H9 (cell line): ENCODE data around the gene ATP6V1C2. TPM values are rescaled to one million over a fixed set of nuclear protein-coding genes. Genes with fewer than 3 reads are reported as not detected.

ENCODE experiments used
- DNase-seq: peaks from one replicate; pipeline ENCODE4 v3.0.0-alpha.2; 2017
- H2AFZ ChIP-seq: one replicate; pipeline ENCODE4 v1.6.1; 2013; ENCODE audit warnings: mild to moderate bottlenecking, low read length, control low read depth, moderate library complexity
- H2AK5ac ChIP-seq: 2 replicates; pipeline ENCODE4 v1.6.1; 2013; ENCODE audit warnings: low read length, control low read depth, mixed read lengths; ENCODE audit not compliant: insufficient read length
- H2BK120ac ChIP-seq: one replicate; pipeline ENCODE4 v1.6.1; 2013; ENCODE audit warnings: low read depth, mild to moderate bottlenecking, low read length, control low read depth, inconsistent platforms; ENCODE audit not compliant: poor library complexity, severe bottlenecking
- H2BK12ac ChIP-seq: 2 replicates; pipeline ENCODE4 v1.6.1; 2013; ENCODE audit warnings: low read length, control low read depth, mixed read lengths, low read depth; ENCODE audit not compliant: insufficient read length
- H2BK15ac ChIP-seq: 2 replicates; pipeline ENCODE4 v1.6.1; 2013; ENCODE audit warnings: low read depth, low read length, control low read depth
- H2BK20ac ChIP-seq: one replicate; pipeline ENCODE4 v1.6.1; 2013; ENCODE audit warnings: low read depth, mild to moderate bottlenecking, low read length, control low read depth, inconsistent platforms; ENCODE audit not compliant: poor library complexity, severe bottlenecking
- H2BK5ac ChIP-seq: 2 replicates; pipeline ENCODE4 v1.6.1; 2013; ENCODE audit warnings: low read length, control low read depth, mixed read lengths; ENCODE audit not compliant: insufficient read length
- H3K14ac ChIP-seq: 2 replicates; pipeline ENCODE4 v1.6.1; 2013; ENCODE audit warnings: low read length, control low read depth; ENCODE audit not compliant: insufficient read depth
- H3K18ac ChIP-seq: 2 replicates; pipeline ENCODE4 v1.6.1; 2013; ENCODE audit warnings: low read depth, mild to moderate bottlenecking, mixed read lengths, low read length, control low read depth; ENCODE audit not compliant: insufficient read length
- H3K23ac ChIP-seq: 2 replicates; pipeline ENCODE4 v1.6.1; 2013; ENCODE audit warnings: low read length, control low read depth, mixed read lengths, low read depth; ENCODE audit not compliant: insufficient read length
- H3K23me2 ChIP-seq: 2 replicates; pipeline ENCODE4 v1.6.1; 2013; ENCODE audit warnings: low read depth, mild to moderate bottlenecking, mixed read lengths, low read length, control low read depth; ENCODE audit not compliant: insufficient read length, poor library complexity, severe bottlenecking
- H3K27ac ChIP-seq: 2 replicates; pipeline ENCODE4 v1.5.1; 2013; ENCODE audit warnings: low read length, control low read depth, mixed read lengths, low read depth; ENCODE audit not compliant: insufficient read length
- H3K27me3 ChIP-seq: 2 replicates; pipeline ENCODE4 v1.6.1; 2013; ENCODE audit warnings: low read length, control low read depth, inconsistent platforms; ENCODE audit not compliant: insufficient read depth
- H3K4ac ChIP-seq: 2 replicates; pipeline ENCODE4 v1.6.1; 2013; ENCODE audit warnings: low read depth, mild to moderate bottlenecking, control low read depth, inconsistent platforms, low read length, moderate library complexity
- H3K4me1 ChIP-seq: 2 replicates; pipeline ENCODE4 v1.6.1; 2013; ENCODE audit warnings: low read length, control low read depth, inconsistent platforms; ENCODE audit not compliant: insufficient read depth
- H3K4me2 ChIP-seq: 2 replicates; pipeline ENCODE4 v1.6.1; 2013; ENCODE audit warnings: low read length, control low read depth, mixed read lengths; ENCODE audit not compliant: insufficient read length, insufficient read depth
- H3K56ac ChIP-seq: 2 replicates; pipeline ENCODE4 v1.6.1; 2013; ENCODE audit warnings: low read depth, mild to moderate bottlenecking, mixed read lengths, low read length, control low read depth; ENCODE audit not compliant: insufficient read length
- H3K79me1 ChIP-seq: 2 replicates; pipeline ENCODE4 v1.6.1; 2013; ENCODE audit warnings: low read depth, mild to moderate bottlenecking, moderate library complexity, low read length, control low read depth, inconsistent platforms; ENCODE audit not compliant: insufficient read depth, poor library complexity, severe bottlenecking
- H3K79me2 ChIP-seq: 2 replicates; pipeline ENCODE4 v1.6.1; 2013; ENCODE audit warnings: low read length, control low read depth, inconsistent platforms; ENCODE audit not compliant: insufficient read depth
- H3K9ac ChIP-seq: 2 replicates; pipeline ENCODE4 v1.6.1; 2013; ENCODE audit warnings: low read length, control low read depth, mixed read lengths; ENCODE audit not compliant: insufficient read length; ENCODE audit errors: extremely low read depth
- H3K9me3 ChIP-seq: one replicate; pipeline ENCODE4 v1.6.1; 2013; ENCODE audit warnings: low read depth, low read length, inconsistent platforms; ENCODE audit not compliant: control insufficient read depth
- H3T11ph ChIP-seq: one replicate; pipeline ENCODE4 v1.6.1; 2013; ENCODE audit warnings: mild to moderate bottlenecking, low read length, control low read depth, inconsistent platforms
- H4K20me1 ChIP-seq: one replicate; pipeline ENCODE4 v1.6.1; 2013; ENCODE audit not compliant: control insufficient read depth, insufficient read length, insufficient read depth
- H4K5ac ChIP-seq: 2 replicates; pipeline ENCODE4 v1.6.1; 2013; ENCODE audit warnings: low read depth, mild to moderate bottlenecking, mixed read lengths, low read length, control low read depth; ENCODE audit not compliant: insufficient read length
- H4K8ac ChIP-seq: replicated peaks from 2 replicates; pipeline ENCODE4 v1.6.1; 2013; ENCODE audit warnings: low read length, control low read depth, mixed read lengths, low read depth; ENCODE audit not compliant: insufficient read length
- H4K91ac ChIP-seq: 2 replicates; pipeline ENCODE4 v1.6.1; 2013; ENCODE audit warnings: low read depth, mild to moderate bottlenecking, moderate library complexity, mixed read lengths, low read length, control low read depth; ENCODE audit not compliant: insufficient read length
- H3K27ac Mint-ChIP-seq, 3 experiments: 2 replicates in 2 of 3; 3 replicates in 1 of 3; pipeline ENCODE4 v1.8.0; 2020 to 2021; ENCODE audit warnings: mixed read lengths in 3 of 3, mild to moderate bottlenecking in 1 of 3, moderate library complexity in 1 of 3
- H3K27me3 Mint-ChIP-seq: 2 replicates; pipeline ENCODE4 v1.8.0; 2021; ENCODE audit warnings: low read depth, mild to moderate bottlenecking, moderate library complexity, mixed read lengths
- H3K36me3 Mint-ChIP-seq, 3 experiments: 2 replicates in 2 of 3; 3 replicates in 1 of 3; pipeline ENCODE4 v1.8.0; 2020 to 2021; ENCODE audit warnings: low read depth in 3 of 3, mixed read lengths in 3 of 3; ENCODE audit not compliant: insufficient read depth in 1 of 3
- H3K4me1 Mint-ChIP-seq, 2 experiments: 2 replicates each; pipeline ENCODE4 v1.8.0; 2020; ENCODE audit warnings: mixed read lengths in 2 of 2
- H3K4me3 Mint-ChIP-seq, 2 experiments: 2 replicates in 1 of 2; 3 replicates in 1 of 2; pipeline ENCODE4 v1.8.0; 2020 to 2021; ENCODE audit warnings: mild to moderate bottlenecking in 2 of 2, mixed read lengths in 2 of 2, moderate library complexity in 1 of 2
- H3K9me3 Mint-ChIP-seq, 2 experiments: 2 replicates in 1 of 2; 3 replicates in 1 of 2; pipeline ENCODE4 v1.8.0; 2020; ENCODE audit warnings: mild to moderate bottlenecking in 2 of 2, mixed read lengths in 2 of 2, moderate library complexity in 1 of 2
- WGBS: extraction: QIAGEN DNeasy Blood & Tissue Kit; methylation state at CpG from one replicate; pipeline ENCODE4 v1.1.7; 2013; ENCODE audit warnings: missing lambda C conversion rate, low lambda C conversion rate, mixed read lengths; ENCODE audit not compliant: insufficient read length; ENCODE audit errors: extremely low coverage; 5-methylcytosine and 5-hydroxymethylcytosine counted together
- total RNA-seq: library from RNA; stranded (reverse); gene quantifications from 2 replicates; pipeline ENCODE4 v1.2.1, GENCODE V29; 2021
- TF ChIP-seq, protein P1 (sequence below): fragments of 200-600 bp; sonication (generic); conservative IDR thresholded peaks from 3 replicates; pipeline ENCODE4 v1.8.0; 2021; ENCODE audit warnings: antibody characterized with exemption, mild to moderate bottlenecking

The ATP6V1C2 gene
- total RNA-seq, 1 experiment from 2014 or later = 1.2 TPM

DNA sequence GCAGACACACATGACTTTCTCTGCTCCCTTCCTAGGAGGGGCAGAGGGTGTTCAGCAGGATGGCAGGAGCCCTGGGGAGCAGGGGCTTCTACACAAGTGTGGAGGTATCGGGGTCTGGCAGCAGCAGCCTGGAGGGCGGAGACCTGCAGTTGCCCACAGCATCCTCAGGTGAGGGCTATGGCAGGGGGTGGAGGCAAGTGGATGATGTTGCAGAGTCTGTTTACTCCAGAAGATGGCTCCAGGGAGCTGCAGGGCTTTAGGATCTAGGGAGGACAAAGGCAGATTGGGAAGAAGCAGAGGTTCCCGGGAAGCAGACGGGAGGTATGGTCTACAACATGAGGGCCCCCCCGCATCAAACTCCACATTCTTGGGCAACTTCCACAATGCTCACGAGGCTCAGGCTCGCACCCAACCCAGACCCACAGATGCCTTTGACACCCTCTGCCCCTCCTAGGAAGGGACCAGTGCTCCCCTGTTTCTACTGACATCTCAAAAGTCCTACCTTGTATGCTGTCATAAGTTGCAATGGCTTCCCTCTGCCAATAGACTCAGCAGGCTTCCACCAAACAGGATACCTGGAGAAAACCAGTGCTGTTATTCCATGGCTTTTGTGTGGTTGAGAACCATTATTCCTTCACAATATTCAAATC is 12.0 kb upstream of the ATP6V1C2 start:
- Histone ChIP-seq H3K4me2 (no peak overlapping the region), H2AFZ (no peak overlapping the region), H4K20me1 (no peaks in the 10 kb centered on the region)

More for the DNA sequence above, 12.0 kb upstream of the ATP6V1C2 start:
- no peaks in the 10 kb centered on the region for H3K9me3 ChIP-seq
- no peak overlapping the region for H3K14ac ChIP-seq
- no peak overlapping the region for H2BK20ac ChIP-seq
- no peak overlapping the region for H3K27ac ChIP-seq
- Mint-ChIP-seq H3K4me3 (no peak overlapping the region; a peak in 1 of 5 replicates), H3K27me3 (peaks cover 31% of the 10 kb centered on the region), H3K4me1 (peaks cover 8 to 13% of the 10 kb centered on the region in 2 experiments), H3K27ac (peak overlapping the region in 1 of 3 experiments; percentile 89; a peak in 1 of 7 replicates), H3K9me3 (no peaks in the 10 kb centered on the region; a peak in 1 of 5 replicates), H3K36me3 (no peaks in the 10 kb centered on the region)
- H3K18ac ChIP-seq = no peak overlapping the region
- H3K23me2 ChIP-seq = no peaks in the 10 kb centered on the region
- no peak overlapping the region for H4K8ac ChIP-seq
- H3K4ac ChIP-seq = no peak overlapping the region
- no peaks in the 10 kb centered on the region for H3K79me2 ChIP-seq
- no peak overlapping the region for H2BK12ac ChIP-seq
- H3K23ac ChIP-seq = no peak overlapping the region
- no peaks in the 10 kb centered on the region for H3K79me1 ChIP-seq
- DNase-seq = peak; percentile 81
- no peak overlapping the region for H2BK120ac ChIP-seq
- H2BK5ac ChIP-seq = no peak overlapping the region
- no peak overlapping the region for H3T11ph ChIP-seq
- WGBS = no CpG with 5 or more reads among the region's 7 CpGs
- no peak overlapping the region for H3K56ac ChIP-seq
- H4K91ac ChIP-seq = no peak overlapping the region
- H2BK15ac ChIP-seq = no peak overlapping the region
- H4K5ac ChIP-seq = peak overlapping the region; percentile 66
- H3K9ac ChIP-seq = no peak overlapping the region
- TF ChIP-seq, protein P1, sequence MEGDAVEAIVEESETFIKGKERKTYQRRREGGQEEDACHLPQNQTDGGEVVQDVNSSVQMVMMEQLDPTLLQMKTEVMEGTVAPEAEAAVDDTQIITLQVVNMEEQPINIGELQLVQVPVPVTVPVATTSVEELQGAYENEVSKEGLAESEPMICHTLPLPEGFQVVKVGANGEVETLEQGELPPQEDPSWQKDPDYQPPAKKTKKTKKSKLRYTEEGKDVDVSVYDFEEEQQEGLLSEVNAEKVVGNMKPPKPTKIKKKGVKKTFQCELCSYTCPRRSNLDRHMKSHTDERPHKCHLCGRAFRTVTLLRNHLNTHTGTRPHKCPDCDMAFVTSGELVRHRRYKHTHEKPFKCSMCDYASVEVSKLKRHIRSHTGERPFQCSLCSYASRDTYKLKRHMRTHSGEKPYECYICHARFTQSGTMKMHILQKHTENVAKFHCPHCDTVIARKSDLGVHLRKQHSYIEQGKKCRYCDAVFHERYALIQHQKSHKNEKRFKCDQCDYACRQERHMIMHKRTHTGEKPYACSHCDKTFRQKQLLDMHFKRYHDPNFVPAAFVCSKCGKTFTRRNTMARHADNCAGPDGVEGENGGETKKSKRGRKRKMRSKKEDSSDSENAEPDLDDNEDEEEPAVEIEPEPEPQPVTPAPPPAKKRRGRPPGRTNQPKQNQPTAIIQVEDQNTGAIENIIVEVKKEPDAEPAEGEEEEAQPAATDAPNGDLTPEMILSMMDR = peak; percentile 70
- H3K4me1 ChIP-seq = no peaks in the 10 kb centered on the region; the same call in 1 of the 2 replicates
- H3K27me3 ChIP-seq = no peaks in the 10 kb centered on the region
- H2AK5ac ChIP-seq = no peak overlapping the region
